NCI-H2171 (cell line): ENCODE results near the gene DSE.
"Not testable (repeated sequence)": the region's sequence is repeated elsewhere in the genome, so short reads cannot be mapped to it uniquely, and the experiment has no call there.

Experiments
- DNase-seq: peaks from one replicate; lab custom pipeline; 2025; lab: John Stamatoyannopoulos, UW

The DSE gene

DNA sequence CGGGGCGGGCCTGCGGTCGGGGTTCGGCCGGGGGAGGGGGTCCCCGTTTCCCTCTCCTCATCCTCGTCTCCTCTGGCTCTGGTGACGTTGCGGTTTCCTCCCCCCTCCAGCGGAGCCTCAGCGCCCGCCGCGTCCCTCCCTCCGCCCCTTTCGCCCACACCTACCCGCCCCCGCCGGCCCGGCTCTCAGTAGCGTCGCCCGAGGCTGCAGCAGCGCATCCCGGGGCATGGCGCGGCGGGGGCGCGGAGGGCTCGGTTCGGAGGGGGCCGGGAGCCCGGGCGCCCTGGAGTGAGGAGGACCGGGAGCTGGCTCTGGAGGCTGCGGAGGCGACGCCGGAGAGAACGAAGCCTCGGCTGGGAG lies at the start of gene DSE:
TSS of gene DSE (plus strand) at position 188 of the 360 bp plus-strand sequence. CDS start 28,304 bp downstream, outside the sequence.
- no peak for DNase-seq

DNA sequence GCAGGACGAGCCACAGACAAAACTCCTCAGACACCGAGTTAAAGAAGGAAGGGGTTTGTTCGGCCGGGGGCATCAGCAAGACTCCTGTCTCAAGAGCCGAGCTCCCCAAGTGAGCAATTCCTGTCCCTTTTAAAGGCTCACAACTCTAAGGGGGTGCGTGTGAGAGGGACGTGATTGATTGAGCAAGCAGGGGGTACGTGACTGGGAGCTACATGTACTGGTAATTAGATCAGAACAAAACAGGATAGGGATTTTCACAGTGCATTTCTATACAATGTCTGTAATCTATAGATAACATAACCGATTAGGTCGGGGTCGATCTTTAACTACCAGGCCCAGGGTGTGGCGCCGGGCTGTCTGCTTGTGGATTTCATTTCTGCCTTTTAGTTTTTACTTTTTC lies 48.8 kb upstream of the DSE start:
- not testable (repeated sequence) for DNase-seq

DNA sequence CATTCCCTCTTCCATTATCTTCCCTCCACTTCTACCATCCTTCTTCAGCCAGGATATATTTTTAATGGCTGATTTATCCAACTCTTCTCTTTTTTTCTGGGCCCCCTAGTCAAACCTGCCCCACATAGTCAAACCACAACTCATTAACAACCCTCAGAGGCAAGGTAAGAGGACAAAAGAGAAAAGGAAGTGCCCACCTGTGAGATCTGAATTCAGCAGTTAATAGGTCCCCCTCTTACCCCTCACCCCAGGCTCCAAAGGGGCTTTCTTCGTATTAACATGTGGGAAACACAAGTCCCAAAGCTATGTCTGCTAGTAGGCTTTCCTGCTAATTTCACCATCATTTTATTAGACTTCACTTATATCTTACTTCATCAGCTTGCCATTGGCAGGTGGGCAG lies 46.9 kb upstream of the DSE start:
- DNase-seq, result no peak

DNA sequence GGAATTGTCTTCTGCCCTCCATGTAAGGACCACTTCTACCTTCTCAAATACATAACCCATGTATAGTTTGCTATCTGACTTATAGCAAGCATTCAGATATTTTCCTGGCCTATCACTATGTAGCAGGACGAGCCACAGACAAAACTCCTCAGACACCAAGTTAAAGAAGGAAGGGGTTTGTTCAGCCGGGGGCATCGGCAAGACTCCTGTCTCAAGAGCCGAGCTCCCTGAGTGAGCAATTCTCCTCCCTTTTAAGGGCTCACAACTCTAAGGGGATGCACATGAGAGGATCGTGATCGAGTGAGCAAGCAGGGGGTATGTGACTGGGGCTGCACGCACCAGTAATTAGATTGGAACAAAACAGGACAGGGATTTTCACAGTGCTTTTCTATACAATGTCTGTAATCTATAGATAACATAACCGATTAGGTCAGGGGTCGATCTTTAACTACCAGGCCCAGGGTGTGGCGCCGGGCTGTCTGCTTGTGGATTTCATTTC lies 45.1 kb upstream of the DSE start:
- not testable (repeated sequence) for DNase-seq

- DNase-seq, result no peak
Observed at GRCh38 chr6:116326181-116326671, 44.5 kb upstream of the DSE start.

- no peak for DNase-seq
Observed at GRCh38 chr6:116326996-116327395, 43.8 kb upstream of the DSE start.

- no peak for DNase-seq
Observed at GRCh38 chr6:116327803-116328527, 42.8 kb upstream of the DSE start.

- no peak for DNase-seq
Observed at GRCh38 chr6:116328528-116328903, 42.2 kb upstream of the DSE start.

DNA sequence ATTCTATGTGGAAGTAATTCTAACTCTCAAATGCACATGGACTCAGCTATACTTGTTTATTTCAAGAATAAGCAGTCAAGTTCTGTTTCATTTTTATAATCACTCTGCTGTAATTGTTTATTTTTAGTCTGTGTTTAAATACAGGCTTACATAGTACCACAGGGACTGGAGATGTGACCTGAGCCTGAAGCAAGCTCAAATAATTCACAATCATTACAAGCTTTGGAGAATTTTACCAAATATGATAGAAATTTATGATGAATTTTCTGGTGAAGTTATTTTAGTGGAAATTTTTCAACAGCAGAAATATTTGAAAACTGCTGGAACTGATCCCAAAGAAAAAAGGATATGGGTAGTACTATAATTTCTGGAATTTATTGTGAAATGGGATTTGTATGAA lies 41.6 kb upstream of the DSE start:
- DNase-seq, result no peak

GRCh38 chr6:116330511-116330910 lies 40.2 kb upstream of the DSE start:
- no peak for DNase-seq

GRCh38 chr6:116332096-116332495 lies 38.7 kb upstream of the DSE start:
- DNase-seq, result no peak

DNA sequence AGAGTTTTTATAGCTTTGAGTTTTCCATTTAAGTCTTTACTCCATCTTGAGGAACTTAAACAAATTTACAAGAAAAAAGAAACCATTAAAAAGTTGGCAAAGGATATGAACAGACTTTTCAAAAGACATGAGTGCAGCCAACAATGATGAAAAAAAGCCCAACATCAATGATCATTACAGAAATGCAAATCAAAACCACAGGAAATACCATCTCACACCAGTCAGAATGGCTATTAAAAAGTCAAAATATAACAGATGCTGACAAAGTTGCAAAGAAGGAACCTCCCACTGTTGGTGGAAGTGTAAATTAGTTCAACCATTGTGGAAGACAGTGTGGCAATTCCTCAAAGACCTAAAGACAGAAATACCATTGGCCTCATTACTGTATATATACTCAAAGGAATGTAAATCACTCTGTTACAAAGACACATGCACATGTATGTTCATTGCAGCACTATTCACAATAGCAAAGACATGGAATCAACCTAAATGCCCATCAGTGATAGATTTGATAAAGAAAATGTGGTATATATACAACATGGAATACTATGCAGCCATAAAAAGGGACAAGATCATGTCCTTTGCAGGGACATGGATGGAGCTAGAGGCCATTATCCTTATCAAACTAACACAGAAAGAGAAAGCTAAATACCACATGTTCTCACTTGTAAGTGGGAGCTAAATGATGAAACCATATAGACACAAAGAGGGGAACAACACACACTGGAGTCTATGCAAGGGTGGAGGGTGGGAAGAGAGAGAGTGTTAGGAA lies 35.9 kb upstream of the DSE start:
- not testable (repeated sequence) for DNase-seq

DNA sequence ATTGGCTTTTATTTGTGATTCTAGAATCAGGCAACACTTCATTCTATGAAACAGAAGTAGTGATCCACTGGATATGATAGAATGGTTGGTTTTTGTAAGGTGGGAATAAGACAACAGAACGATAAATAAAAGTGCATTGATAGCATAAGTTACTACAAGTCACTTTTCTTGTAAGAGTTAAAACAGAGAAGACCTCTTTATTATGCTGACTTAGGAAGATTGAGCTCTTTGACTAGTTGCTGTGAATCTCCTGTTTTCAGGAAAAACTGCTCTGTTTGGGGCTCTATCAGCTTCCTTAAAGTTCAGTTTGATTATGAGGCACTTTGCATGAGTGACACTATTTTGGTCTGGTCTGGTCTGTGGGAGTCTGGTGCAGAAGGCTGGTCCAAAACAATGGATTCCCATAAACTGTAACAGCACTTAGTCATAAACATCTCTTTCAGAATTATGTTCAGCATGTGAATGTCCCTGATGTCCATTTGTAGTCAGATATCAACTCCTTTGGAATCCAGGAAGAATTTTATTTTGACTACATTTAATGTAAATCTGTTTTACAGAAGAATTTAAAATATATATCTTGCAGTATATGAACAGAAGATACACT lies 35.0 kb upstream of the DSE start:
- DNase-seq, result no peak

DNA sequence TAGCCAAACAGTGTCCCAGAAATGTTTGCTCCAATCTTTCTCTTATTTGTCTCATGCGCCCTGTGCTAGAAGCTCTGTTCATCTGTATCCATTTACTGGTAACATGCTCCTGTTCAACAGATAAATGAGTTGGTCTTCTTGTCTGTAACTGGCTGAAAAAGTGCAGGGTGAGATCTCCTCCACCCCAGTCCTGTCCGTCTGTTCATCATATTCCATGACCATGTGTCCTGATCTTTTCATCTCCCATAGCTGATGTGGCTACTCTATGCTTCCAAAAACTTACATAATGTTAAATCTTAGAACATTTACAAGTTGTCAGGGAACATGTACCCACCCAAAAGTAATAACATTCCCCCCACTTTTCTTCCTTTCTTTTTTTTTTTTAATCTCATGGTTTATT lies 31.8 kb upstream of the DSE start:
- no peak for DNase-seq

GRCh38 chr6:116340625-116341024 lies 30.1 kb upstream of the DSE start:
- not testable (repeated sequence) for DNase-seq

GRCh38 chr6:116349216-116349615 lies 21.5 kb upstream of the DSE start:
- DNase-seq, result no peak

- no peak for DNase-seq
Observed at GRCh38 chr6:116351101-116351500, 19.6 kb upstream of the DSE start.

- no peak for DNase-seq
Observed at GRCh38 chr6:116352515-116353471, 18.0 kb upstream of the DSE start.

- no peak for DNase-seq
Observed at GRCh38 chr6:116354236-116354635, 16.5 kb upstream of the DSE start.

DNA sequence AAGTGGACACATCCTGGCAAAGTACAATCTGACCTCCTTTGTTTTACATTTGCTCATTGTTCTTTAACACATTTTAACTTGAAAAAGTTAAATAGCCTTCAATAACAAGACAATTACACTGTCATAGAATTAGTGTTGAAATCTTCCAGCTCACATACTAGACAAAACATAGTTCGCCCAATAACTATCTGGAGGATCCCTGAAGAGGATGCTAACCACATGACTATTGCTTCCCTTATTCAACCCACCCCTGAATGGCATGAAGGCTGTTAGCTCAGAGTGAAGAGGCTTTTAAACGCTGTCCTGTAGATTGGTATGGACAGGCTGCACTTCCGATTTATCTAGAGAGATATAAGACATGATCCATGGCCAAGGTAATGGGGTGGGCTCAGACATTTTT lies 15.0 kb upstream of the DSE start:
- no peak for DNase-seq

DNA sequence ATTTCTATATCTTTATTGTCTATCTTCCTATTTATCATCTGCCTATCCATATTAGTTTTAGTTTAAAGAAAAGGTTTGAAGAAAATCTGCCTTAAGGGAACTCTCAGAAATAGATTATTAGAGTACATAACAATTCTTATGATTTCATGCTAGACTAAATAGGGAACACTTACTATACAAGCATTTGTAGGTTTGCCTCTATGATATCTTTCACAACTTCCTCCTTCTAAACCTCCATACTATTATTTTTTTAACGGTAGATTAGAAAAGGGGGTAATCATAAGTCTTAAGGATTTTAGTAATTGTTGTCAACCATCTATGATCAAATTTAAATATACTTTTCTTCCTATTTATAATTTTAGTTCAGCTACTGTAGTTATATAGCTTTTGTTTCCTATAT lies 11.6 kb upstream of the DSE start:
- no peak for DNase-seq

DNA sequence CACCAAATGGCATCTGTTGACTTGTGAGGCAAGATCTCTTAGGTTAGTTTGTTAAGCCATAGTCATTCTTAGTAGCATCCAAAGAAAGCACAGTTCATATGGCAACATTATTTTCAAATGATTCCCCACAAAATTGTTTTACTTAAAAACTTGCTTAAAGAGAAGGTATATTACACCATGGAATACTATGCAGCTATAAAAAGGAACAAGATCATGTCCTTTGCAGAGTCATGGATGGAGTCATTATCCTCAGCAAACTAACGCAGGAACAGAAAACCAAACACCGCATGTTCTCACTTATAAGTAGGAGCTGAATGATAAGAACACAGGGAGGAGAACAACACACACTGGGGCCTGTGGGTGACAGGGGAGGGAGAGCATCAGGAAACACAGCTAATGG lies 10.9 kb upstream of the DSE start:
- DNase-seq, result no peak
